HG02884 (cell line): ENCODE results near the gene NDEL1.

Experiments
- ATAC-seq: cut with Tn5 transposase; IDR thresholded peaks from one replicate; pipeline ENCODE4 v1.9.1; 2021; ENCODE audit warnings: mild to moderate bottlenecking, moderate library complexity; ENCODE audit not compliant: unreplicated experiment

Gene NDEL1

GRCh38 chr17:8453326-8453725, 17.6 kb downstream of the NDEL1 start:
- ATAC-seq: no peak

DNA sequence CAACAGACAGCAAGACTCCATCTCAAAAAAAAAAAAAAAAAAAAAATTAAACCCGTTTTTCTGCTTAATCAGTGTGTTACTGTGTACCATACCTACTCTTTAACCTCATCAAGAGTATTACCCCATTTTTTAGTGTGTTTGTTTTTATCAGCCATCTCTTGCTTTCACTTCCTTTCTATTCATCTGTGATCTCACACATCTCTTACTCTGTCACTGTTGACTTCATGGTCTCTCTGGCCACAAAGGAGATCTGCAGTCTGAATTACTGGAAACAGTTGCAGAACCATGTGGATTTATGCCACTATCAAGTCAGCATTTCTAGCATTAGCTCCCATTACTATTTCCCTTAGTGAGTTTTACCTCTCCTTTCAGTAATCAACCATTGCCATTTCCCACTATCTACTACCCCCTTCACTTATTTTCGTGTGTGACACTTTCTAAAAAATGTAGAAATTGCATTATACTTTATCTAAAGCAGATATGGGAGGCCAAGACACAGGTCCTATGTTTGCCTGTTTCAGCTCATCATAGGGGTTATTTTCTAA, 20.1 kb downstream of the NDEL1 start:
- no peak for ATAC-seq

DNA sequence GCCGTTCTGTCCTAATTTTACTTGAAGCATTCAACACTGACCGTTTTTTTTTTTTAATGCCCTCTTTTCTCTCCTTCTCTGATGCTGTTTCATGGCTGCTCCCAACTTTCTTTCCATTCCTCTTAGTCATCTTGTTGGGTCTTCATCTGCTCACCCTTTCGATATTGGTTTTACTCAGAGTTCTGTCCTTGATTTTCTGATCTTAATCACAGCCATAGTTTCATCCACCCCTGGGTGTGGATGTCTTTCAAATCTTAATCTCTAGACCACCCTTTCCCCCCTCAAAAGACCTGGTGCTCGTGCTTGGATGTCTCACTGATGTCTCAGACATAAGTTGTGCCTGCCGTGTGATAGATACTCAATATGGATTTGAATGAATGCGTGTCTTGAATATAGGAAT, 22.4 kb downstream of the NDEL1 start:
- ATAC-seq: no peak

DNA sequence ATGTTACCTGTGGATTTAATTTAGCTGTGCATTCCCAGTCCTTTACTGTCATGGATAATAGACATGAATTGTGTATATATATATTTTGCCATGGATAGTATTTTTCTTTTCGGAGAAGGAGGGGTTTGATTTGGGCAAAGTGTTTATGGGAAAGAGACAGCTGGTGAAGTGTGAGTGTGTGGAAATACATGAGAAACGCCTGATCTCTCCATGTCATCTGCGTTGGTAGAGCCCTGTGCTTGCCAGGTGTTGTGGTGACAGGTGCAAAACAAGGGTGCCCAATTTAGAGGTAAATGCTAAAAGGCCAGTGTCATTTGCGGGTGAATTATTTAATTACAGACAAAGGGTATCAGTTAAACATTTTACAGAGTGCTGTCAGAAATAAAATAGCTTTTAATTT, 23.4 kb downstream of the NDEL1 start:
- no peak for ATAC-seq

DNA sequence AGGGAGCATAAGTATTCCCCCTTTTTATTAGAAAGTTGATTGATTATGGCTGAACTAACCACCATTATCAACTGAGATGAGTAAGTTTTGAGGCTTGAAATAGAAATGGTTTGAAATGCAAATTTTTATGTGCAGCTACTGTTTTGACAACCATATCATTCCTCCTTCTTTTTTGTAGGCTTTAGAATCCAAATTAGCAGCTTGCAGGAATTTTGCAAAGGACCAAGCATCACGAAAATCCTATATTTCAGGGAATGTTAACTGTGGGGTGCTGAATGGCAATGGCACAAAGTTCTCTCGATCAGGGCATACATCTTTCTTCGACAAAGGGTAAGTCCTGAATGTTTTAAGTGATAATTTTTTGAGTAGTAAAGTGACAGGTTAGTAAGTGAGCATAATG, 24.1 kb downstream of the NDEL1 start:
- no peak for ATAC-seq

GRCh38 chr17:8462564-8462963, 26.9 kb downstream of the NDEL1 start:
- ATAC-seq: no peak

DNA sequence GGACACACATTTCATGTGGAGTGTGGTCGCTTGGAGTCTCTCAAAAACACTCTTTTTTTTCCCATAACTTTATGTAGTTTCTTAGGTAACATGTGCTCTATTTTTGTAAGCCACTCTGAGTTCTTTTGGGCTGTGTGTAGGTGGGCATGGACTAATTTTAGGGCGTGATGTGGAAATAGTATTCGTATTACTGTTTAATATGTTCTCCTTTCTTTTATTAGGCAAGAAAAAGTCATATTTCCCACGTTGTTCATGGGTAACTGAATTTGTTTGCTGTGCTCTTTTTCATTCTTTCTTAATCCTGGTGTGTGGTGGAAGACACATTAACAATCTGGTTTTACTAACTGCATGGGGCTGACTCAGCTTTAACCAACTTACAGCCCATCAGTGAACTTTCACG, 27.4 kb downstream of the NDEL1 start:
- ATAC-seq: no peak

- no peak for ATAC-seq
Measured at GRCh38 chr17:8464941-8465340, 29.3 kb downstream of the NDEL1 start.

- ATAC-seq: no peak
Measured at GRCh38 chr17:8465356-8465755, 29.7 kb downstream of the NDEL1 start.

DNA sequence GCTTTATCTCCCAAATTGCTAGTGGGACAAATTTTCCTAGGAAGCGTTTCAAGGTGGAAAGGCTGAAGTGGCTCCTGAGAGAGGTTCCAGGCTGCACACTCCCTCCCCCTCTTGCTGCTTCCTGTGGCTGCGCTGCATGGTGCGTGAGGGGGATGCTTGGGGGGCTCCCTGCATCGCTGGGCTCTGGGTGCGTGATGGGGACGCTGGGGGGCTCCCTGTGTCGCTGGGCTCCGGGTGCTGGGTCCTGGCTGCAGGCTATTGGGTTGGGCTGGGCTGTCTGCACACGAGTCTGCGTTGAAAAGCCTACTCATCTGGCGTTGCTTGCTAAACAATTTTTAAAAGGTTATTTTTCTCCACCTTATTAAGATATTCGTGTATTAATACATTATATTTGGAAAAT, 30.1 kb downstream of the NDEL1 start:
- ATAC-seq: no peak

DNA sequence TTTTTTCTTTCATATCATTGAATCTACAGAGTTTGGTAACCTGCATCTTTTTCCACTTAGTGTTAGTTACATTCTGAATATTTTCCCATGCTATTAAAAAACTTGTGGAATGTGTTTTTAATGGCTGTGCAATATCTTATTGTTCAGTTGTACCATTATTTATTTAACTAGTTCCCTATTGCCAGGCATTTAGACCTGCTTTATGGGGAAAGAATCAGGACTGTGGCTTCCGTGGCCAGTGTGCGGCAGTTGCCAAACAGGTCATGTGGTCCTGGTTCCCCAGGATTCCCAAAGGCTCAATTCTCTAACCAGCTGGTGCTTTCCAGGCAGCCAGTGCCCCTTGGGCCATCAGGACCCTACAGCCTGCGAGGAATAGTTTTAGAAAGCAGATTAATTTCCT, 30.8 kb downstream of the NDEL1 start:
- ATAC-seq: no peak

GRCh38 chr17:8466873-8467272, 31.2 kb downstream of the NDEL1 start:
- ATAC-seq: no peak

- no peak for ATAC-seq
Measured at GRCh38 chr17:8467527-8467926, 31.8 kb downstream of the NDEL1 start.

GRCh38 chr17:8468127-8468526, 32.4 kb downstream of the NDEL1 start:
- no peak for ATAC-seq

- ATAC-seq: no peak
Measured at GRCh38 chr17:8468980-8469379, 33.3 kb downstream of the NDEL1 start.

DNA sequence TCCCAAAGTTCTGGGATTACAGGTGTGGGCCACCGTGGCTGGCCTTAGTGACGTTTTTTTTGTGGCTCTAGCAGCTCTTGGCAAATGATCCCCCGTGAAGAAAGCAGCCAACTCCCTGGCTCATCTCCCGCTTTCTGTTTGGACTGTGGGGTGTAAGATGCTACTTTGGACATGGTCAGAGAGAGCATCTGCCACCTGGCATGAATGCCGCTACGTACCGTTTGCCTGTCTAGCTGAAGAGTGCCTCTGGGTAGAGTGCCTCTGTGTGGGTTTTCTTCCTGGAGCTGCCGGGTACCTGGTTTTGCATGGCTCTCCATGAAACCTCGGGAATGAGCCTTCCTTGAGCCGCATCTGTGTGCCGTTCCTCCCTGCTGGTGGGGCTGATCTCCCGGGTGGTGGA, 34.3 kb downstream of the NDEL1 start:
- no peak for ATAC-seq

GRCh38 chr17:8470447-8471047, 34.9 kb downstream of the NDEL1 start:
- ATAC-seq: no peak

GRCh38 chr17:8472663-8473062, 37.0 kb downstream of the NDEL1 start:
- no peak for ATAC-seq

- ATAC-seq: no peak
Measured at GRCh38 chr17:8473451-8474192, 37.9 kb downstream of the NDEL1 start.

- no peak for ATAC-seq
Measured at GRCh38 chr17:8474826-8475225, 39.1 kb downstream of the NDEL1 start.

DNA sequence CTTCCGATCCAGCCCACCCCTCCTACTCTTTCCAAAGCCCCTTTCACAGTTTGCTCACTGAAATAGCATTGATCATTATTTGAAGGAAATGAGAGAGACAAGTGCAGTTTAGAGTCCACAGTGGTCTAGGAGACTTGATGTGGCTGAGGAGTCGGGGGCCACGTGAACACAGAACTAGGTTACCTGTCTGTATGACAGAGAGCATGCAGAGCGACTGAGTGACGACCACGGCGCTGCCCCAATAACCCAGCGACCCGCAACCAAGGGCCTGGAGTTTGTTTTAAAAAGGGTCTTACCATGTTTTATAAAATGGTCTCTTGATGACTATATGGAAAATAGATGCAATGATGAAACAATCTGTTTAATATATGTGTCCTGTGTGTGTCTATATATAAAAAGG, 39.5 kb downstream of the NDEL1 start:
- no peak for ATAC-seq

GRCh38 chr17:8475781-8476180, 40.1 kb downstream of the NDEL1 start:
- no peak for ATAC-seq

DNA sequence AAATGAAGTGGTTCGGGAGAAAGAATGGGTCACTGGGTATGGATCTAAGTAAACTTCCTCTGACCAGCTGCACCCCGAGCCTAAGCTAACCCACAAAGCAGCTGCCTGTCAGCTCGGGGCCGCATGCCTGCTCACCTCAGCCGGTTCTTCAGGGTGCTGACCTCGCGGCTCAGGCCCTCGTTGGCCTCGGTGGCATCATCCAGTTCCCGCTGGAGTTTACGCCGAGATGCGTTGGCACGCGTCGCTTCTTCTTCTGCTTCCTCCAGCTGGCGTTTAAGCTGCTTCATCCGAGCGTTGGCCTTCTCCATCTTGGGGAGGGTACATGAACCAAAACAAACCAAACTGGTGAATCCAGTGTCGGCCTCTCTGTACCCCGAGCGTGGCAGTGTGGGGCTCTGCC, 41.1 kb downstream of the NDEL1 start:
- ATAC-seq: no peak
